K562 (cell line): Measurements from ENCODE around the gene PREX1. TPM values are rescaled to one million over a fixed set of nuclear protein-coding genes. Genes with fewer than 3 reads are reported as not detected.

Source experiments
- ATAC-seq: fragments of 200-7000 bp; cut with Tn5 transposase; 3 replicates; pipeline ENCODE4 v1.9.1; 2020; ENCODE audit warnings: moderate library complexity
- BruUV-seq: library from RNA; stranded (reverse); fragments of 400-500 nt; replicated peaks from 2 replicates; lab custom pipeline; 2021; lab: Mats Ljungman, UMichigan
- CTCF ChIA-PET: fragments of 300-600 bp; formaldehyde crosslinking; extraction: SDS; loops from one replicate; lab custom pipeline; 2021; ENCODE audit warnings: low intra/inter-chr PET ratio; lab: Yijun Ruan, JAX
- POLR2A ChIA-PET: fragments of 300-600, 350-650 bp; sonication (Branson Sonifier 250); formaldehyde crosslinking; extraction: SDS; loops from one replicate; lab custom pipeline; 2021; ENCODE audit warnings: antibody characterized with exemption, inconsistent platforms; lab: Yijun Ruan, JAX
- DNase-seq, 4 experiments: peaks; one replicate each; pipeline versions ENCODE4 v3.0.0 to v3.0.0-alpha.2; 2011 to 2018; ENCODE audit warnings: low spot score in 3 of 4, mixed read lengths in 3 of 4; ENCODE audit errors: extremely low read depth in 1 of 4
- FAIRE-seq: peaks from 2 replicates; lab custom pipeline; 2011; peaks lifted over from hg19 to GRCh38; lab: Jason Lieb, UNC
- H2AFZ ChIP-seq: 2 replicates; pipeline ENCODE4 v1.6.0; 2011; ENCODE audit warnings: low read depth, low read length, control low read depth, inconsistent platforms
- H3K27ac ChIP-seq: fragments of 200-600 bp; 3 replicates; pipeline ENCODE4 v1.8.0; 2011; ENCODE audit warnings: low read depth, mild to moderate bottlenecking, control low read depth, inconsistent platforms, low read length, moderate library complexity, mixed read lengths; ENCODE audit errors: extremely low read depth
- H3K27me3 ChIP-seq, 2 experiments: fragments of 300-600 bp in 1 of 2; 2 replicates in 1 of 2; 3 replicates in 1 of 2; pipeline versions ENCODE4 v1.6.0 to v1.8.0; 2011; ENCODE audit warnings: inconsistent platforms in 2 of 2, low read length in 2 of 2, mild to moderate bottlenecking in 1 of 2, mixed read lengths in 1 of 2, moderate library complexity in 1 of 2; ENCODE audit not compliant: control insufficient read depth in 2 of 2, insufficient read depth in 2 of 2
- H3K36me3 ChIP-seq: fragments of 300-600 bp; 3 replicates; pipeline ENCODE4 v1.8.0; 2011; ENCODE audit warnings: mild to moderate bottlenecking, low read length, inconsistent platforms; ENCODE audit not compliant: control insufficient read depth, insufficient read depth
- H3K4me1 ChIP-seq, 2 experiments: fragments of 200-600 bp in 1 of 2; replicated peaks in 1 of 2; 2 replicates in 1 of 2; 3 replicates in 1 of 2; pipeline versions ENCODE4 v1.5.1 to v1.8.0; 2011; ENCODE audit warnings: inconsistent platforms in 2 of 2, low read length in 2 of 2, mild to moderate bottlenecking in 1 of 2, mixed read lengths in 1 of 2, moderate library complexity in 1 of 2; ENCODE audit not compliant: control insufficient read depth in 2 of 2, insufficient read depth in 2 of 2
- H3K4me2 ChIP-seq: 2 replicates; pipeline ENCODE4 v1.6.1; 2011; ENCODE audit warnings: low read length, control low read depth, inconsistent platforms, mixed read lengths; ENCODE audit not compliant: insufficient read depth
- H3K4me3 ChIP-seq: fragments of 200-600 bp; sonication (generic), shearing (Covaris generic); 2 replicates; pipeline ENCODE4 v1.5.1; 2016; ENCODE audit warnings: control low read depth, inconsistent platforms
- H3K79me2 ChIP-seq: fragments of 200-600 bp; 3 replicates; pipeline ENCODE4 v1.8.0; 2011; ENCODE audit warnings: low read length, inconsistent platforms; ENCODE audit not compliant: control insufficient read depth, insufficient read depth
- H3K9ac ChIP-seq, 2 experiments: 2 replicates each; pipeline versions ENCODE4 v1.6.0 to v1.6.1; 2011; ENCODE audit warnings: low read depth in 2 of 2, low read length in 2 of 2, control low read depth in 1 of 2, inconsistent platforms in 1 of 2, mild to moderate bottlenecking in 1 of 2, mixed read lengths in 1 of 2; ENCODE audit not compliant: insufficient read depth in 1 of 2
- H3K9me1 ChIP-seq: one replicate; pipeline ENCODE4 v1.6.0; 2011; ENCODE audit warnings: inconsistent platforms, mild to moderate bottlenecking, low read length, moderate library complexity; ENCODE audit not compliant: control insufficient read depth, insufficient read depth
- H3K9me3 ChIP-seq: replicated peaks from 2 replicates; pipeline ENCODE4 v1.5.1; 2011; ENCODE audit warnings: low read depth, low read length, inconsistent platforms; ENCODE audit not compliant: control insufficient read depth, insufficient read depth
- H4K20me1 ChIP-seq: replicated peaks from 2 replicates; pipeline ENCODE4 v1.6.1; 2011; ENCODE audit warnings: low read length, inconsistent platforms, mixed read lengths; ENCODE audit not compliant: control insufficient read depth, insufficient read depth
- HINFP ChIP-seq: fragments of 450-650 bp; conservative IDR thresholded peaks from 2 replicates; pipeline ENCODE4 v1.6.1; 2016; ENCODE audit warnings: missing genetic modification characterization, low read depth, mild to moderate bottlenecking, control low read depth, missing compliant biosample characterization
- PHB2 ChIP-seq: fragments of 450-650 bp; IDR thresholded peaks from 2 replicates; pipeline ENCODE4 v1.6.1; 2017; ENCODE audit warnings: low read depth
- ZBTB11 ChIP-seq, 3 experiments: fragments of 200-800 bp in 1 of 3; fragments of 250-450 bp in 1 of 3; fragments of 450-650 bp in 1 of 3; sonication (Bioruptor Pico) in 1 of 3; sonication (Bioruptor generic) in 1 of 3; formaldehyde crosslinking in 1 of 3; IDR thresholded peaks; 2 replicates each; pipeline versions ENCODE4 v1.6.1 to v1.8.0; 2016 to 2022; ENCODE audit warnings: mild to moderate bottlenecking in 2 of 3, missing genetic modification characterization in 2 of 3, missing compliant biosample characterization in 1 of 3, moderate library complexity in 1 of 3
- ZNF512 ChIP-seq: IDR thresholded peaks from 2 replicates; pipeline ENCODE4 v1.6.1; 2016; ENCODE audit warnings: missing genetic modification characterization, missing compliant biosample characterization
- WGBS: fragments of 100-300 bp; shearing (Covaris generic); methylation state at CpG from one replicate; pipeline ENCODE4 v1.1.6; 2016; ENCODE audit warnings: low coverage, mixed read lengths; ENCODE audit not compliant: insufficient coverage; ENCODE audit errors: missing lambda C conversion rate; 5-methylcytosine and 5-hydroxymethylcytosine counted together
- in situ Hi-C: fragments of 300-500 bp; cut with MboI; formaldehyde crosslinking; loops from 4 replicates; pipeline ENCODE4 v1.15.0; 2018; ENCODE audit warnings: inconsistent platforms, mixed read lengths
- intact Hi-C: fragments of 100-400 bp; cut with micrococcal nuclease; formaldehyde crosslinking; loops from 2 replicates; pipeline ENCODE4 v1.14.2; 2022
- polyA plus RNA-seq, 8 experiments: library from polyadenylated mRNA; depleted of rRNA in 4 of 8; stranded (reverse) in 5 of 8; unstranded in 3 of 8; fragments of >200 nt; fragmentation: Nextera tagmentation in 2 of 8; fragmentation: Illumina TruSeq in 1 of 8; extraction: Ambion mirVana in 2 of 8; extraction: Trizol in 1 of 8; gene quantifications; 2 replicates each; pipeline versions ENCODE4 v1.2.1 to v1.2.3, GENCODE V29; 2011 to 2014; ENCODE audit warnings: inconsistent platforms in 1 of 8, missing spikeins in 1 of 8
- total RNA-seq, 7 experiments: library from RNA; depleted of rRNA in 6 of 7; stranded (reverse); fragments of >200 nt in 6 of 7; fragmentation: Illumina TruSeq in 2 of 7; extraction: Trizol in 2 of 7; gene quantifications; 2 replicates each; pipeline versions ENCODE4 v1.2.1 to v1.2.3, GENCODE V29; 2011 to 2021; ENCODE audit warnings: low replicate concordance in 1 of 7

PREX1 gene
- total and polyA plus RNA-seq, 9 of the 15 experiments (the other 6 are each of a cell fraction or from before 2014, with no cell fraction given), result 0.37 to 10.4 (median 4.8) TPM

GRCh38 chr20:48614593-48615274 is 213.1 kb downstream of the PREX1 start (continued):
- TF ChIP-seq PHB2 (no peak), HINFP (tag) (no peak)

- intact Hi-C loops, result no loop called here
- H4K20me1 ChIP-seq, result no peaks in the 10 kb centered on the region
Observed at GRCh38 chr20:48613926-48614325, 213.9 kb downstream of the PREX1 start.

More at GRCh38 chr20:48613926-48614325, 213.9 kb downstream of the PREX1 start:
- H3K27ac ChIP-seq, result no peak overlapping the region
- ChIA-PET POLR2A (no interaction called here), CTCF (no interaction called here)
- in situ Hi-C loops, result no loop called here
- no peak for FAIRE-seq
- no peaks in the 10 kb centered on the region for H3K36me3 ChIP-seq
- H3K9me1 ChIP-seq, result no peaks in the 10 kb centered on the region
- DNase-seq, result no peak
- ATAC-seq, result no peak
- peak in 1 of 3 experiments; percentile 50; a peak in 2 of 6 replicates for TF ChIP-seq ZBTB11 (CRISPR knock-in tag; IDR thresholded peaks at IDR 0.05)
- no peak for TF ChIP-seq ZNF512 (tag)
- no peaks in the 10 kb centered on the region for H3K9me3 ChIP-seq
- H3K79me2 ChIP-seq, result no peaks in the 10 kb centered on the region
- H3K4me2 ChIP-seq, result no peak overlapping the region
- H2AFZ ChIP-seq, result no peak overlapping the region
- BruUV-seq, result no TSS peak
- H3K4me3 ChIP-seq, result no peak overlapping the region
- peaks cover 2 to 40% of the 10 kb centered on the region in 2 experiments; a peak in 3 of 5 replicates for H3K27me3 ChIP-seq
- 0% methylated on average over 4 of the region's 4 CpGs for WGBS
- no peaks in the 10 kb centered on the region for H3K4me1 ChIP-seq
- no peak overlapping the region for H3K9ac ChIP-seq
